Breast epithelium (tissue), 4 donors: Measurements from ENCODE around the gene HTR6. TPM values are rescaled to one million over a fixed set of nuclear protein-coding genes. Genes with fewer than 3 reads are reported as not detected.

Source experiments
- DNase-seq, 2 donors: peaks; one replicate each; pipeline ENCODE4 v3.0.0-alpha.2; 2019; ENCODE audit warnings: low spot score in 2 of 2
- H3K27ac ChIP-seq, 2 donors: fragments of 200-600 bp; sonication (generic) in 1 of 2; one replicate each; pipeline ENCODE4 v1.5.1; 2016 to 2019; ENCODE audit warnings: mild to moderate bottlenecking in 1 of 2
- H3K27me3 ChIP-seq, 2 donors: fragments of 200-600 bp; sonication (generic) in 1 of 2; one replicate each; pipeline versions ENCODE4 v1.5.1 to v1.6.0; 2017 to 2019; ENCODE audit warnings: control low read depth in 1 of 2, mild to moderate bottlenecking in 1 of 2
- H3K36me3 ChIP-seq: fragments of 200-600 bp; one replicate; pipeline ENCODE4 v1.5.1; 2019
- H3K4me1 ChIP-seq, 2 donors: fragments of 200-600 bp; sonication (generic); one replicate each; pipeline ENCODE4 v1.5.1; 2016 to 2019; ENCODE audit warnings: control low read depth in 1 of 2
- H3K4me3 ChIP-seq, 3 donors: fragments of 200-600 bp; sonication (generic); 1 replicate in 2 of 3; 2 replicates in 1 of 3; pipeline ENCODE4 v1.5.1; 2016 to 2019; ENCODE audit warnings: mild to moderate bottlenecking in 3 of 3, moderate library complexity in 2 of 3
- H3K9me3 ChIP-seq, 2 donors: fragments of 200-600 bp; sonication (generic) in 1 of 2; one replicate each; pipeline ENCODE4 v1.5.1; 2016 to 2019; ENCODE audit warnings: control low read depth in 1 of 2
- POLR2A ChIP-seq: fragments of 450-650 bp; IDR thresholded peaks from one replicate; pipeline ENCODE4 v1.6.1; 2016; ENCODE audit warnings: antibody characterized with exemption, mild to moderate bottlenecking, moderate library complexity
- POLR2AphosphoS5 ChIP-seq, 3 donors: sonication (generic); formaldehyde crosslinking; IDR thresholded peaks; one replicate each; pipeline ENCODE4 v1.6.1; 2017; ENCODE audit warnings: antibody characterized with exemption in 3 of 3
- intact Hi-C: fragments of 100-400 bp; cut with DNase I; formaldehyde crosslinking; loops from one replicate; pipeline ENCODE4 v1.15.1; 2023; ENCODE audit warnings: low total_unique reads
- total RNA-seq, 3 donors: library from RNA; depleted of rRNA; stranded (reverse); fragments of >200 nt; gene quantifications; one replicate each; pipeline ENCODE4 v1.1.0, GENCODE V29; 2016
- TF ChIP-seq, protein P1 (sequence below), 3 donors: fragments of 450-650 bp; IDR thresholded peaks; one replicate each; pipeline ENCODE4 v1.5.1; 2016 to 2017; ENCODE audit warnings: antibody characterized with exemption in 3 of 3, mild to moderate bottlenecking in 3 of 3, moderate library complexity in 3 of 3

Gene HTR6
- not detected for total RNA-seq

DNA sequence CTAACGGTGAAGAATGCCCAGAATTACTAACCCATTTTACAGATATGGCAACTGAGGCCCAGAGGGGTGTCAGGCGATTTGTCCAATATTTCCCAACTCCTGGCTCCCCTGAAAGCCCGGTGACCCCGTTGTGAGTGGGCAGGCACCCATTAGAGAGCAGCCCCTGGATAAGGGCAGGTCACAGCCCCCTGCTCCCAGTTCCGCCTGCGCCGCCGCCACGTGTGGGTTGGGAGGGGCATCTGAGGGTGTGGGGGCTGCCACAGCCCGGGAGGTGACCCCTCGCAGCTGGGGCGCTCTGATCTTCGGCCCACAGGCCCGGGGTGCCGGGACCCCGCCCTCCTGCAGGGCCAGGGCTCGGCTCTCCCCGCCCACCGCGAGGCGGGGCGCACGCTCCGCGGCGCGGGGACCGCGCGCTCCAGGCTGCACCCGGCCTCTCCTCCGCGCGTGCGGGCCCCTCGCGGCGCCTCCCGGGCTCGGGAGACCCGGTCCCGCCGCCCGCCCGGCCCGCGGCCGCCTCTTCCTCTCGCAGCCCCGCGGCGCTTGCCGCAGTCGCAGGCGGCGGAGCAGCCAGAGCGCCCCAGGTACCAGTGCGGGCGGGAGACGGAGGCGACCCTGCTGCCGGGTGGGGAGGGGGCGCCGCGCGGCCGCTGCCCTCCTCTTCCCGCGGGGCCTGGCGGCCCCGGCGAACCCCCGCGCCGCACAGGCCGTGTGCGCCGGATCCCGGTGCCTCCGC is at the start of gene HTR6:
Gene HTR6, plus strand, starts transcription at position 423 of the 733 bp plus-strand sequence. CDS start 879 bp downstream, outside the sequence.
- intact Hi-C loops, result no loop called here
- Histone ChIP-seq H3K9me3 (no peaks in the 10 kb centered on the region), H3K4me1 (peaks cover 0 to 5% of the 10 kb centered on the region in 2 donors), H3K36me3 (no peaks in the 10 kb centered on the region), H3K27me3 (peaks cover 12 to 28% of the 10 kb centered on the region in 2 donors), H3K4me3 (peak within 1 kb of the TSS in 2 of 3 donors; percentile 44 to 70), H3K27ac (no peak within 1 kb of the TSS)
- TF ChIP-seq POLR2AphosphoS5 (IDR thresholded peaks at IDR 0.05) (no peak), POLR2A (no peak)
- TF ChIP-seq, protein P1, sequence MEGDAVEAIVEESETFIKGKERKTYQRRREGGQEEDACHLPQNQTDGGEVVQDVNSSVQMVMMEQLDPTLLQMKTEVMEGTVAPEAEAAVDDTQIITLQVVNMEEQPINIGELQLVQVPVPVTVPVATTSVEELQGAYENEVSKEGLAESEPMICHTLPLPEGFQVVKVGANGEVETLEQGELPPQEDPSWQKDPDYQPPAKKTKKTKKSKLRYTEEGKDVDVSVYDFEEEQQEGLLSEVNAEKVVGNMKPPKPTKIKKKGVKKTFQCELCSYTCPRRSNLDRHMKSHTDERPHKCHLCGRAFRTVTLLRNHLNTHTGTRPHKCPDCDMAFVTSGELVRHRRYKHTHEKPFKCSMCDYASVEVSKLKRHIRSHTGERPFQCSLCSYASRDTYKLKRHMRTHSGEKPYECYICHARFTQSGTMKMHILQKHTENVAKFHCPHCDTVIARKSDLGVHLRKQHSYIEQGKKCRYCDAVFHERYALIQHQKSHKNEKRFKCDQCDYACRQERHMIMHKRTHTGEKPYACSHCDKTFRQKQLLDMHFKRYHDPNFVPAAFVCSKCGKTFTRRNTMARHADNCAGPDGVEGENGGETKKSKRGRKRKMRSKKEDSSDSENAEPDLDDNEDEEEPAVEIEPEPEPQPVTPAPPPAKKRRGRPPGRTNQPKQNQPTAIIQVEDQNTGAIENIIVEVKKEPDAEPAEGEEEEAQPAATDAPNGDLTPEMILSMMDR (IDR thresholded peaks at IDR 0.05), result no peak
- no peak for DNase-seq

DNA sequence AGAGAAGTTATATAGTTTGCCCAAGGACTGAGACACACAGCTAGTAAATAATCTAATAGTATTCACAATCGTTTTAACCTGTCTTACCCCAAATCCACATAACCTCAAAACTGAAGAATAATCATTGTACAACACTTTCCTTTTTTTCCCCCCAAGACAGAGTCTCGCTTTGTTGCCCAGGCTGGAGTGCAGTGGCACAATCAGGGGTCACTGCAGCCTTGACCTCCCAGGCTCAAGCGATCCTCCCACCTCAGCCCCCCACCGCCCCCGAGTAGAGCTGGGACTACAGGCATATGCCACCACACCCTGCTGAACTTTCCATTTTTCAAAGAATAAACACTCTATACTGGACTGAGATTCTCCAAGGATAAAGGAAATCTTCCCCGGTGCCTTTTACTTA is 49.2 kb upstream of the HTR6 start:
- Histone ChIP-seq H3K27me3 (no peaks in the 10 kb centered on the region), H3K4me3 (no peak overlapping the region), H3K9me3 (no peaks in the 10 kb centered on the region), H3K36me3 (no peaks in the 10 kb centered on the region), H3K4me1 (no peaks in the 10 kb centered on the region), H3K27ac (no peak overlapping the region)
- intact Hi-C loops, result no loop called here
- TF ChIP-seq, protein P1 (IDR thresholded peaks at IDR 0.05), result no peak
- TF ChIP-seq POLR2A, result no peak
- no peak for TF ChIP-seq POLR2AphosphoS5 (IDR thresholded peaks at IDR 0.05)
- DNase-seq, result no peak

DNA sequence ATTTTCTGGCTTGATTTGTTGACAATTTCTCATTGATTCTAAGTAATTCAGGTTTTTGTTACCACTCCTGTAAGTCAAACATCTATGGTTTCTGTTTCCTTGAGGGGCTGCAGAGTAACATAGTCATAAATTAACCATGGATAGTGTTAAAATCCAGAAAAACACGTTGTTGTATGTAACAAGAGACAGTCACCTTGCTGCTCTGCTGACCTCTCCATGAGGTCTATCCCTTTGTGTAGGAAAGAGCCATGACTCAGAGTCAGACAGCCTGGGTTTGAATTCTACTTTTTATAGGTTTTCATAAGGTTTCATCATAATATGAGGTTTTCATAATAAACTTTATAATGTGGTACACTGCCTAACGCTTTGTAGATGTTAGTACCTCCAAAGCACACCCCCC is 48.2 kb upstream of the HTR6 start:
- intact Hi-C loops, result no loop called here

DNA sequence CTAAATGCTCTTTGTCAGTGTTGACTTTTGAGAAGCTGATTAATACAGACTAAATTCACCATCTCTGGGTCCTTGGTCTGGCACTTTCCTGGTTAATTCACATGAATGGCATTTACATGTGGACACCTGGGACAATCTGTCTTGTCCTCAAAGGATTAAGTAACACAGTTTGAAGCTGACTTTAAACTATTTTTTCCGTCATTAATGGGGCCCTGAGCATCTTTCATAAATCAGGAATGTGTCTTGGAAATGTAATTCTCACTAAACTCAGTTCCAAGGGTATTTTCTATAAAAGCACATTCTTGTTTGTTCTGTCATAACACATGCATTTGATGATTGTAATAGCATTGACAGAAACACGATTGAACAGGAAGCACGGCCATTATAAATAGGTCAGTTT is 47.3 kb upstream of the HTR6 start:
- Histone ChIP-seq H3K27ac (no peak overlapping the region), H3K9me3 (no peaks in the 10 kb centered on the region), H3K27me3 (no peaks in the 10 kb centered on the region), H3K36me3 (no peaks in the 10 kb centered on the region), H3K4me1 (no peaks in the 10 kb centered on the region), H3K4me3 (no peak overlapping the region)
- no peak for DNase-seq
- intact Hi-C loops, result no loop called here
- TF ChIP-seq, protein P1 (IDR thresholded peaks at IDR 0.05), result no peak
- TF ChIP-seq POLR2A (no peak), POLR2AphosphoS5 (IDR thresholded peaks at IDR 0.05) (no peak)

More for the DNA sequence above, 48.2 kb upstream of the HTR6 start:
- no peaks in the 10 kb centered on the region for H3K36me3 ChIP-seq
- no peak for TF ChIP-seq POLR2A
- TF ChIP-seq, protein P1 (IDR thresholded peaks at IDR 0.05), result no peak
- no peak for TF ChIP-seq POLR2AphosphoS5 (IDR thresholded peaks at IDR 0.05)
- no peak overlapping the region for H3K4me3 ChIP-seq
- H3K4me1 ChIP-seq, result no peaks in the 10 kb centered on the region
- H3K27ac ChIP-seq, result no peak overlapping the region
- H3K9me3 ChIP-seq, result no peaks in the 10 kb centered on the region
- no peaks in the 10 kb centered on the region for H3K27me3 ChIP-seq
- no peak for DNase-seq

DNA sequence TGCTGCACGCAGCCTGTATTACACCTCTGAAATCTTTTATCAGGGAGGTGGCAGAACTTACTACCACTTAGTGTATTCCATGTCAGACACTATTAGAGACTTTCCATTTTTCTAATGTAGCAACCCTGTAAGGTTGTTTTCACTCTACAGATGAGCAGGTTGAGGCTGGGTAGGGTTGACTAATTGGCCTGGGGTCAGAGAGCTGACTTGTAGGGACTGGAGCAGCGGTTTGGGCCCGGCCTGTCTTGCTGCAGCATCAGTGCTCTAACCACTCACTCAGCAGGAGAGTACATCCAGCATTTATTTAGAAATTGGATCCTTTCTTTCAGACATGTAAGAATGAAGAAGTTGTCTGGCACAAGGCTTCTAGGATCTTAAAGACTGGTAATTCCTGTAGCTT is 46.2 kb upstream of the HTR6 start:
- Histone ChIP-seq H3K9me3 (no peaks in the 10 kb centered on the region), H3K4me3 (no peak overlapping the region), H3K27me3 (no peaks in the 10 kb centered on the region), H3K4me1 (no peaks in the 10 kb centered on the region), H3K27ac (no peak overlapping the region), H3K36me3 (no peaks in the 10 kb centered on the region)
- no peak for DNase-seq
- intact Hi-C loops, result no loop called here
- TF ChIP-seq POLR2A (no peak), POLR2AphosphoS5 (IDR thresholded peaks at IDR 0.05) (no peak)
- TF ChIP-seq, protein P1 (IDR thresholded peaks at IDR 0.05), result no peak
